ENCODE data around the gene PRKD2.

GRCh38 chr19:46693760-46694159, 23.2 kb downstream of the PRKD2 start:
- TF ChIP-seq CTCF (IDR thresholded peaks at IDR 0.05) (no peak), EZH2phosphoT487 (IDR thresholded peaks at IDR 0.05) (no peak)
